Stimulated activated CD8-positive, alpha-beta memory T cell treated with anti-CD3 and anti-CD28 coated beads, Interleukin-15, amount 100 ng/mL, for 4 hours (primary cell): Measurements from ENCODE around the gene KYNU.

Experiments
- DNase-seq, 2 donors: peaks; one replicate each; pipeline ENCODE4 v3.0.0-alpha.2; 2020; ENCODE audit warnings: low read depth in 2 of 2

KYNU gene

DNA sequence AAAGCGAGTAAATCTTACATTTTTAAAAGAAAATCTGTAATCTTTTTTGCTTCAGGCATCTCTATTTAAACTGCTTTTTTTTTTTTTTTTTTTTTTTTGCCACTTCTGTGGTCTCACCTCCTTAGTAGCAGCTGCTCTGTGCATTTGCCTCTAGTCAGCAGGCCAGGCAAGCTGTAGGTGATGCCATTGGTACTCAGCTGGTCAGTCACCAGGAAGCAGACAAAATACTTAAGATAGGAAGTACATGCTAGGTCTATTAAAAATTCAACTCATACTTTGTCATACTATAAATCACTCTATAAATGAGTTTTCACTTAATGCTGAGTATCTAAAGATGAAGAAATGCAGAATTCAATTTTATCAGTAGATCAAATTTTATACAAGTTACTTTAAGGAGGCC is 83.7 kb downstream of the KYNU start:
- no peak for DNase-seq

DNA sequence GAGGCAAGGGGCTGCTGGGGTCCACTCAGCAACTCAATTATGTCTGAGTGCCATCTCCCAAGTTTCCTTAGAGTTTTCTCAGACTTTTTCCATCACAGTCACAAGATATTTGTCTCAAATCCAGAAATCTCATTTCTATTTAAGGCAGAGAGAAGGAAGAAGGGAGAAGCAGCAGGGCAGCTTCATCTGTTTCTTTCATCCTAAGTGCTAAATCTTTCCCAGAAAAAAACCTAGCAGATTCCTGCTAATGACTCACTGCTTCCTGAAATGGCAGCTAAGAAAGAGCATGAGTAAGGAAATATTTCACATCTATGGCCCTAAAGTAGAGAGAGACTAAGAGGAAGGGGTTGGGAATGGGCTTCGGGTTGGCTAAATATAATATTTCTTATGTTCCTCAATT is 88.0 kb downstream of the KYNU start:
- DNase-seq: no peak

DNA sequence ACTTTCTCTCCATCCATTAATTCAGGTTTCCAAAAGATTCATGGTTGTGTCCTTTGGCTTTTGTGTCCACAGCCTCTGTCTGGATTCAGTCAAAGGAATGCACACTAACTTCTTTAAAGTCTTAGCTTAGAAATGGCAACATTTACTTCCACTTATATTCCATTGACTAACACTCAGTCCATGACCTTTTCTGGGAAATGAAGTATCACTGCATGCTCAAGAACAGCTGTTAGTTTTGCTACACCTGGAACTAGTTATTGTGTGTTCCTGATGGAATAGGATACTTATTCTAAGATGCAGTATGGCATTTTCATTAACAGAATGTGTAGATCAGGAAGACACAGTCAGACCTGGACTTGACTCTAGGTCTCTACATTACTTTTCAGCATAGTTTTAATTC is 88.8 kb downstream of the KYNU start:
- DNase-seq: no peak

DNA sequence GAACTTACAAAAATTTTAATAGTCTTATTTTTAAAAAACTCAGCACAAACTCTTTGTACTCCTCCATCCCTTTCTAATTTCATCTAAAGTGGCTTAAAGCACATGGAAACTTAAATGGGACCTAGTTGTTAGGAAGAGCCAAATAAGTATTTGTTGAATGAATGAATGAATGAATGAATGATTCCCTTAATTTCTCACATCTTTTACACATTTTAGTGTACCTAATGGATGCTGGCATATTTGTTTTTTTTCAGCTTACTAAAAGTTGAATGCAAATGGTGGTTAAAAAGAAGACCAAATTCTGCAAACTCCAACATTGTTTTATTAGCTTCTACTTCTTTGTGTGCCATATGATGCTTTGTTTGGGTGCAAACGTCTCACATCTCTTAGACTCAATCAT is 89.6 kb downstream of the KYNU start:
- DNase-seq: no peak

DNA sequence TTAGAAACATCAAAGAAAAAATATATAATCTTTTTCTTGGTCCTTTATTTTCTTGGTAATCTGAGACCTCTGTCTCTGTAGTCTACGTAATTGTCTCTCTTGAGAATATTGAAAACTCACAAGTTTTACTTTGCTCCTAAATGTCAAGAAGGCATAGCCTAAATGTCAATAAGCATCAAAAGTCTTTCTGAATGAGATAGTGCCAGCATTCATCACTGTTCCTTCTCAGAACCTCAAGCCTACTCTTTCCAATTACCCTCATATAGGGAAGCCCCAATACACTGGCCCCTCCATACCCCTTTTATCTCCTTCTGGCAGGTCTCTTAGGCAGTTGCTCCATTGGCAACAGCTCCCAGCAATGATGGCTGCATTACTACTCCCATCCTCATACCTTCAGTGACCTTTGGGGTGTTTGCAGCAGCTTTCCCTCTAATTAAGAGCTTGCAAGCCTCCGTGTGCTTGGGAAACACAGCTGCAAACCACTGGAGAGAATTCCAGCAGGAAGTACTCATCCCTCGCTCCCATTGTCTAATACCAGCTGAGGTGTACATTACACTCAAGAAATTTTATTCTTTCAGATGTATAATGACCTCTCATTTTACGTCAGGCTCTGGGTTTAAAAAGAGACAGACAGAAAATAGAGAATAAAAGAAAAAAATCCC is 95.8 kb downstream of the KYNU start:
- no peak for DNase-seq

DNA sequence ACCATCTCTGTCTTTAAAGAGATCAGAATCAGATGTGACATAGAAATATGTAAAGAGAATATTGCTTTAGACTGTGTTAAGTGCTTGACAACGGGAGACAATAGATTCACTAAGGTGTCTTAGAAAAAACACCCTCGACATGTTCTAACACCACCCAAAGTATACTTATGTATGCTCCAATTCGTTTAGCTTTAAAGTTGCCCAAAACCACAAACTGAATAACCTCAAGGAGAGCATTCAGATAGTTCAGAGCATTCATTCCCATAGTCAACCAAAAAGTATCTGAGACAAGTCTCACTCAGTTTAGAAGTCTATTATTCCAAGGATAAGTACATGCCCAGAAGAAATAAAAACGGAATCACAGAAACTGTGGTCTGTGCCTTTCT is 96.4 kb downstream of the KYNU start:
- DNase-seq: no peak

DNA sequence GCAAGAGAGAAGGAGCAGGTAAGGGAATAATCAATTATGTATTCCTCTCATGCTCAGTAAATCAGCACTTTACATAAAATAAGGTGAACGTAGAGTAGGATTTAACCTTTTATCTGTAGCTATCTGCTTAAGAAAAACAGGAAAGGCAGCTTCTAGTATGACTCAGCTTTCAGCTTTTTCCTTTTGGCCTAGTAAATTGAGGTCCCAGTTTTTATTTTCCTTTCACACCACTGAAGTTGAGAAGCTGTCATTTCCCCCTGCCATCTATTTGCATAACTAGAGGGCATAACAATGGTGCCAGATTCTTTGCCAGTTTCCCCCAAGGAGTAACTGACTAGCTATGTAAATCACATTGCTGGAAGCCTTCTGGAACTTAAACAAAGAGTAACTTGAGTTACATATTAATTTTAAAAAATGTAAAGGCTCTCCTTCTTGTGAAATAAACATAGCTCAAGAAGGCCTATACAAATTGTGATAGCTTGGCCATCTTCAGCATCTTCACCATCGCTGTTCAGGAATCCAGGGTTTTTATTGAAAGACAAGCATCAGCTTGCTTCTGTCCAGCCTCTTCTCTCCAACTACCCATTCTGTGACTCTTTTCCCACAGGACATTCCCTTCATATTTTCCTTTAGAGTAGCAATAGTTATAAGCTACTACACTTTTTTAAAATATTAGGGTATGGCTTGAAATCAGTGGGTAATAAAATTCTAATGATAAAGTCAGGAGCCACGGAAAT is 97.0 kb downstream of the KYNU start:
- DNase-seq: no peak

DNA sequence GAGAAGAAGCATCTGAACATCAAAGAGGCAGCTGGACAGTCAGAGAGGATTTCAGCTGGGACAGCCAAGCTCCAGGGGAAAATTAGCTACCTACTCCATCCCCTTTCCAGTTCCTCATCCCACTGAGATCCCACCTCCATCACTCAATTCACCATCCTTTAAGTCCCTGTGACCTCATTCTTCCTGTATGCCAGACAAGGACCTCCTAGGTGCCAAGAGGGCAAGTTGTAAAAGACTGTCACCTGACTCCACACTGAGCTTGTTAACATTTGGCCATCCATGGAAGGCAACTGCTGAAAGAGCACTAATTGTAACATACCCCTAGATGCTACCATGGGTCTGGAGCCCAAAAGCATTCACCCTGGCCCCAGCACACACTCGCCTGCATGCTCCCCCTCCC is 97.8 kb downstream of the KYNU start:
- DNase-seq: no peak

DNA sequence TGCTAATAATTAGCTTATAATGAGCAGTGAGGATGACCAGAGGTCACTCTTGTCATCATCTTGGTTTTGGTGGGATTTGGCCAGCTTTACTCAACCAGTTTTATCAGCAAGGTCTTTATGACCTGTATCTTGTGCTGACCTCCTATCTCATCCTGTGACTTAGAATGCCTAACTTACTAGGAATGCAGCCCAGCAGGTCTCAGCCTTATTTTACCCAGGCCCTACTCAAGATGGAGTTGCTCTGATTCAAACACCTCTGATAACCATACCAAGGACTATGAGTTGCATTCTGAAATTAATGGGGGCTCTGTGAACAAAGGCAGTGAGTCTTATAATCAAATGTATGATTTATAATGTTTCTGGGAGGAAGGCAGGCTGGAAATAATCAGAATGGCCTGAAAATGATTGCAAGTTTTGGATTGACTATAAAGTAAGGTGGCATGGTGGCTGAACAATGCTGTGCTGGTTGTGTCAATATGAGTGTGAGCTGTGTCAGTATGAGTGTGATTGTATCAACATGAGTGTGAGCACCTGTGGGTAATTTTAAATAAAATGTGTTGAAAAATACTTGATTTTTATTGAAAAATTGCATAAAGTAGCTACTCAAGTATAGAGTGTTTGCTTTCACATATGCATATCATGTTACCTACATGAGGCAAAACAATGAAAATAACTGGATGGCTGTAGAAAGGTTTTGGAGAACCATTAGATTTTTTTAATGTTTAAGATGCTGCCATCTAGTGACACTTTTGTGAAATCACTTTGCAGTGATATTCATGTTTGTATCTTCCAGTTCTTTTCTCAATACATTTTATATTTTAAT is 103.0 kb downstream of the KYNU start:
- DNase-seq: no peak

DNA sequence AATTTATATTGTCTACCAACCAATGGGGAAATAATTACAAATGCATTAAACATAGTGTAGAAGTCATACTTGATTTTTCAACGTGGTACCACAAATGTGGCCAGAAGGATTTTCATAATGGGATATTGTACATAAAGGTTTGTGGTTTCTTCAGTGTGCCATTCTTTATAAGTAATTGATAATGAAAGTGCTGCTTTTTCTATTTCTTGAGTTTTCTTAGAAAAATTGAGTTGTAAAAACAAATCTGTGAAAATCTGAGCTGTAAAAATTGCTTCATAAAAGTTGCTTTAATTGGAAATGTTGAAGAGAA is 103.6 kb downstream of the KYNU start:
- DNase-seq: no peak

DNA sequence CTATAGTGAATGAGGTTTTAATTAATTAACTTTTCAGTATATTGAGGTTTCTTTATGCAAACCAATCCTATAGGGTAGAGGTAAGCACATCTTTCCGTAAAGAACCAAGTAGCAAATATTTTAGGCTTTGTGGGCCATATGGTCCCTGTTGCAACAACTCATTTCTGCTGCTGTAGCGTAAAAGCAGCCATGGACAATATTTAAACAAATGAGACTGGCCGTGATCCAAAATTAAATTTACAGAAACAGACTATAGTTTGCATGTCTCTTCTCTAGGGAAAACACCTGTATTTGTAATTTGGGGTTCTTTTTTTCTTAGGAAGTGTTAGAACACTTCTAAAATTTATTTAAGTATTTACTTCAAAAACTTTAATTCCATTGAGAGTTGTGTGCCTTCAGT is 104.3 kb downstream of the KYNU start:
- DNase-seq: no peak

DNA sequence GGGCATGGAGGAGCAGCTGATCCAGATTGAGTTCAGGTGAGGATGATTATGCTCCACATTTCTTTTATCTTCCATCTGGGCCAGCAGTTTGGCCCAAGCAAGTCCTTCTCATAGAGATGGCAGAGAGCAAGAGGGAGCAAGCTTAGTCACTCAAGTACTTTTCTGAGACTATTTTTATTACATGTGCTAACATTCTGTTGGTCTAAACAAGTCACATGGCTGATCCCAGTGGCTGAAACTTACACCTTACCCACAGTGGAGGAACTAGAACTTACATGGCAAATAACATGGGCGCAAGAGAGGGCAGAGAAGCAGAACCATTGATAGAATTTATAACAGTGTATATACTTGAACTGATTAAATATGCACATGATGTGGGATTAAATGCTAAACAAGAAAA is 105.7 kb downstream of the KYNU start:
- DNase-seq: no peak

DNA sequence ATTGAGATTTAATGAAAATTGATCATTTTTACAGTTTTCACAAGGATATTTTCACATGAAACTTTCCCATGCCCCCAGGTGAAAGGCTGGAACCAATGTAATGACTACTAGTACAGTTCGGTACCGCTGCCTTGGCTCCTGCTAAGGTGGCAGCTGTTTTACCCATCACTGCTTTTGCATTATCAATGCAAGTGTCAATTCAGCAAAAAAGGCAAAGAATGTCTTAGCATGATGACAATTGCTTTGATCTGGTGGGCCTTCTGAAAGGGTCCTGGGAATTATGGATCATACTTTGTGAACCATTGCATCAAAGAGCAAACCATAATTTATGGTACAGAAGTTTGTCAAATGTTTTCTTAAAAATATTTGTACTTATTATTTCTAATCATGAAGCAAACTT is 107.2 kb downstream of the KYNU start:
- no peak for DNase-seq

DNA sequence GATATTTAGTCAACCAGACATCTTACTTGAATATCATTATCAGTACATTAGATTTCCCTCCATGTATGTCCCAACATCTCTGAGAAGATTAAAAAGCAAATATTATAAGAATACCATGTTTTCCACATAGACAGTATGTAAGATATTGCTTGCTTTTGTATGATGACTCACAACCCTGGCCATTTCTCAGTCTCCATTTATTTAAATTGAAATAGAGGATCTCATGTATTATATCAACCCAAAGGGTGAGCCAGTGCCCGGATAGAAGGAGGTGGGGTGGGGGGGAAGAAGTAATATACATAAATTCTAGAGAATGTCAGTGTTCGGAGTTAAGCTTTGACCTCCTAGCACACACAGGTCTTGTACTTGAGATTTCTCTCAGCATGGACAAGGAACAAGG is 109.6 kb downstream of the KYNU start:
- DNase-seq: no peak

DNA sequence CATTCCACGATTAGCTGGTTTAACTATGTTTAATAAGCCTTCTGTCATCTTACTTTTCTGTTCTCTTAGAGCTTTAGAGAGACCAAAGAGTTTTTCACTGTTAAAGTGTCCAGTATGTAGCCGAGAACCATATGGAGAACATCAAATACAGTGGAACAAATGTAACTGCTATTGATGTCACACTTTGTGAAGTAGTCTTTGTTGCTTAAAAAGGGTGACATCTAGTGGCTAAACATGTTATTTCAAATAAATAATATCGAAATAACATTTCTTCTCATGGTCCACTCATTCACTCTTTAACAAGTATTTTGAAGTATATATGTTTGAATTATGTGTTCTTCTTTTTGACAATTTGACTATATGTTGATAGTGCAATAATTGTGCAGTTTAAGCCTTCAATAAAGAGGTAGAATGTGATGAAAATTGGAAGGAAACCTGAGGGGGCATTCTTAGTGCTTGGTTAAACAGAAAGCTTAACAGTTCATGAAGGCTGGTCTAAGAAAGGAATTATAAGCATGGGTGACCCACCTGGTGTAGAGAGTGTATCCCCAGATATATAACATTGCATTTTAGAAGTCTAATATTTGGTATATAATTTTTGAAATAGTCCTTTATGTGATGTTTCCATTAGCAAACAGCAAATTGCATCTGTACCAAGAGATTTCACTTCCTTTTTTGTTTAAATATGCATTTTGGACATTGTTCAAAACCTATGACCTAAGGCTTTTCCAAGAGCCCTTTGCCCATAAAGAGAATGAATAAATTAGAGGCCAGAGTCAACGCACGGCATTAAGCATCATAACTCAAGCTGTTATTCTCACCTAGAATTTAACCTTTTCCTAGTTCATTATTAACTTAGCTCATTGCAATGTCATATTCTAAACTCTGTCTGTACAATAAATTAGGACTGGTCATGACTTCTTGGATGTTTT is 112.1 kb downstream of the KYNU start:
- no peak for DNase-seq

DNA sequence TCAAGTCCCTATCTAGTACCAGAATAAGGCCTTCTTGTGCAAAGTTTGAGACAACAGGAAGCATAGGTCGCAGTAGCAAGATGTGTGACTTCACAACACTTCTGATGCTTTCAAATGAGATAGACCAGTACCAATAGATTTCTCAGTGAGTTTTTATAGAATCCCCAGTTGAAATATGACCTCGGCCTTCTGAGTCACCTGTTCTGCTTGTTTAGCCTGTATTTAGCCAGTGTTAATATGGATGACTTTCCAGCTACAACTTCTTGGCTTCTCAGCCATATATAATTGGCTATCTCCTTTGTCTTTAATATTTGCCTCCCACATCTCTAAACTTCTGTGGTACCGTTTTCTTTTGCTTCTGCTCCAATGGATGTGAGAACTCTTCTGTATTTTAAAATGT is 113.8 kb downstream of the KYNU start:
- DNase-seq: no peak

DNA sequence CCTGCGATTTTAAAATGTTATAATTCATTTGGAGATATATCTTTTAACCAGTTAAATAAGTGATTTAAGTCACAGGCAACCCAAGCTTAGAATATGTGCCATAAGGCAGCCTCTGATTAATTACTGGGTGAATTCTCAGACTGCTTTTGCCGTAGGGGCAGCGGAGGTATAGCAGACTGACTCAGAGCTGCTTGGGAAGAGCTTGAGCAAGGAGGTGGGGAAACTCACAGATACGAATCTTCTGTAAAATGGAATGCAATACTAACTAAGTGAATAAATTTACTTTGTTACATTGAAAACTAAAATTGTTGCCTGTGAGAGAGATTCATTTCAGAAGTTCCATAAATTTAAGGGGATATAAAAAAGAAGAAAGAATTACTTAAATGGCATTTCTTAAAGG is 115.4 kb downstream of the KYNU start:
- no peak for DNase-seq

DNA sequence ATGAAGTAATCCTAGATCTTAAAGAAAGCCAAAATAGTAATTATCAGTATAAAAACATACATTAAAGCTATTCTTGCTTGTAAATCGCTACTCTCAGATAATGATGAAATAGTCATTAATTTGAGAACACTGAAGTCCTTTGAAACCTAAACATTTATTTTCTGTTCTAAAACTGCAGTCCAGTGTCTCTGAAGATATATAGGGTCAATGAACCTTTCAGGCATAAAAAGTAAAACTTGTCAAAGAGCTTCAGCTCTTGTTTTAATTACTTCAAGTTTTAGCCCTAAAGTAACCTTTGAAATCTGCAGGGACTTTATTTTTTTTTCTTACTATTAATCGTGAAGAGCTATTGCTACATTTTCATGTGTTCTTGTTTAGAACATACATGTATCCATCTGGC is 116.3 kb downstream of the KYNU start:
- no peak for DNase-seq

DNA sequence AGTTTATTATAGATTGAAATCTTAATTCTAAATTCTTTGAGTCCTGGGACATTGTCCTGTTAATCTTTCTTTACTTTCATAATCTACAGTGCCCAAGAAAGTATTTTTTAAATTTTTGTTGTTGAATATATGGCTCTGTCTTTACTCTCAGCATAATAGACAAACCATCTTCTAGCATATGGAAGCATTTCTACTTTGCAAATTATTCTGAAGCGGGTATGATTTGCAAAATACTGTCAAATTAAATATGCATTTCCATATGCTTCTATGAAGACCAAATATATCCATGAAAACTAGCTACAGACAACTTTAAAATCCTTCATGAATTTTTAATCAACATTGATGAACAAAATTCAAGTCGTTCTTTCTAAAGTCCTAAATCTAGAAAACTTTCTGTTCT is 117.2 kb downstream of the KYNU start:
- no peak for DNase-seq

DNA sequence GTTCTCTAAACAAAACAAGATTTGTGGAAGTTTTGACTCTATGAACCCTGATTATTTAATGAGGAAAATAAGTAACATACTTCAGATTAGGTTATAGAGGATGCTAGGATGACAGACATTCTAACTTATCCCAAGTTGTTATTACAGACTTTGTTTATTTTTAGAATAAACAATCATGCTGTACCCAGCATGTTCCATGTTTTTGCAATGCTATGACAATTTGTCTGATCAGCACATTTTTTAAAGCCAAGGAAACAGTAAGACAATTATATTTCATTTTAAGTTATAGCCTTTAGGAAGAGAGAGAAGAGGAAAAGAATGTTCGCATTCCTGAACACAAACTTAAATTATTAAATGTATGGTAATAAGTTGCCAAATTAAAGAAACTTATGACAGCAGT is 119.8 kb downstream of the KYNU start:
- DNase-seq: no peak

DNA sequence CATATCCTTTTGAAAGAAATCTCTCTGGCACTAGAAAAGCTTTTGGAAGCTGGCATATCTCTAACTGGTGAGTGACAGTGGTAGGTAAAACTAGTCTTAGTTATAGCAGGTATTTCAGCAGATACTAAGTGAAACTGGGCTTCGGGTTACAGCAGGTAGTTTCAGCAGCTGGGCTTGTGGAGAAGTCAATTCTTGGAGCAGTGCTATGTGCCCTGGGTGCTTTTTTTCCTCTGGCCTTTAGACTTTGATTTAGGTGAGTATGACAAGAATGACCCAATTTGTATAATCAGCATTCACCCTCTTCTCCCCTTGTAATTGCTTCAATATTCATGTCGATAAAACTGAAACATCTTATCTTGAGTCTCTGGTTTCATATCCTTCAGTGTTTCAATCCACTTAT is 123.1 kb downstream of the KYNU start:
- DNase-seq: no peak

DNA sequence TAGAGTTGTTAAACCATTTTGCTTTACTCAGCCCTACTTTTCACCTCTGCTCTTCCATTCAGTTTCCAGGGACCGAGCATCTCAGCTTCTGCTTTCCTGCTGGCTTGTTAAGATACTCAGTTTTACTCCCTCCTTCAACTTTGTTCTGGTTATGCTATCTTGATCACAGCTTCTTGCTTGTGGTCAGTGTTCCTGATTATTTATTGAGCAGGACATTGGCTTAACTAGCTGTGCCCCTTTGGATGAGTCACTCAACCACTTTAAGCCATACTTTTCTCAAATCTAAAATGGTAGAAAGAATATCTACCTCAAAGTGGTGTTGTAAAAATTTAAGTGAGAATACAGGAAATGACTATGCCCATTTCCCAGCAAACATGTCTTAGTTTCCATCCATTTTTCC is 124.0 kb downstream of the KYNU start:
- no peak for DNase-seq
